K562 (cell line): ENCODE data around the gene SKP2. TPM values are rescaled to one million over a fixed set of nuclear protein-coding genes. Genes with fewer than 3 reads are reported as not detected.

Source experiments
- CBFA2T3 ChIP-seq: fragments of 450-650 bp; IDR thresholded peaks from 2 replicates; pipeline ENCODE4 v1.6.1; 2017
- FIP1L1 ChIP-seq: fragments of 200-400 bp; formaldehyde crosslinking; IDR thresholded peaks from 2 replicates; pipeline ENCODE4 v1.6.1; 2018; ENCODE audit warnings: mild to moderate bottlenecking, low read depth, low read length; ENCODE audit not compliant: poor library complexity, severe bottlenecking
- GATAD2B ChIP-seq: fragments of 450-650 bp; IDR thresholded peaks from 2 replicates; pipeline ENCODE4 v1.6.1; 2017; ENCODE audit warnings: mild to moderate bottlenecking, borderline replicate concordance
- KHSRP ChIP-seq: fragments of 450-650 bp; IDR thresholded peaks from 2 replicates; pipeline ENCODE4 v1.6.1; 2017
- KLF1 ChIP-seq: fragments of 450-650 bp; IDR thresholded peaks from 2 replicates; pipeline ENCODE4 v1.6.1; 2016; ENCODE audit warnings: missing genetic modification characterization, missing compliant biosample characterization
- LCOR ChIP-seq: sonication (generic); formaldehyde crosslinking; IDR thresholded peaks from 2 replicates; pipeline ENCODE4 v1.8.0; 2022; ENCODE audit warnings: mild to moderate bottlenecking, missing genetic modification reagents
- MAZ ChIP-seq, 2 experiments: fragments of 450-650 bp in 1 of 2; sonication (generic) in 1 of 2; formaldehyde crosslinking; IDR thresholded peaks in 1 of 2; conservative IDR thresholded peaks in 1 of 2; 2 replicates each; pipeline versions ENCODE4 v1.4.0 to v1.5.0; 2020; ENCODE audit warnings: mild to moderate bottlenecking in 1 of 2, missing genetic modification reagents in 1 of 2
- MTF1 ChIP-seq: fragments of 250-450 bp; sonication (Bioruptor Pico); IDR thresholded peaks from 2 replicates; pipeline ENCODE4 v1.9.0; 2021; ENCODE audit warnings: moderate library complexity, mild to moderate bottlenecking, inconsistent platforms, borderline replicate concordance
- NR1H2 ChIP-seq: sonication (generic); formaldehyde crosslinking; IDR thresholded peaks from 2 replicates; pipeline ENCODE4 v1.4.0; 2020; ENCODE audit warnings: mild to moderate bottlenecking, missing genetic modification reagents
- RFX5 ChIP-seq: IDR thresholded peaks from 2 replicates; pipeline ENCODE4 v1.6.1; 2011; ENCODE audit warnings: low read depth, mild to moderate bottlenecking, improper control_type of control experiment, low read length
- RHOXF2B ChIP-seq: fragments of 250-450 bp; sonication (Bioruptor Pico); conservative IDR thresholded peaks from 2 replicates; pipeline ENCODE4 v1.5.1; 2021
- SAP30 ChIP-seq: fragments of 200-600 bp; sonication (generic); IDR thresholded peaks from 2 replicates; pipeline ENCODE4 v1.6.1; 2012; ENCODE audit warnings: borderline replicate concordance, low read depth, mild to moderate bottlenecking, moderate library complexity, low read length, control low read depth, inconsistent platforms; ENCODE audit not compliant: insufficient read depth, poor library complexity, severe bottlenecking
- SMARCC2 ChIP-seq: fragments of 450-650 bp; IDR thresholded peaks from 2 replicates; pipeline ENCODE4 v1.6.1; 2017; ENCODE audit warnings: antibody characterized with exemption, moderate library complexity, mild to moderate bottlenecking, low read depth
- TGIF2 ChIP-seq: sonication (generic); formaldehyde crosslinking; IDR thresholded peaks from 2 replicates; pipeline ENCODE4 v1.8.1; 2022; ENCODE audit warnings: mild to moderate bottlenecking, missing genetic modification reagents, moderate library complexity
- ZNF197 ChIP-seq: fragments of 200-800 bp; sonication (Bioruptor generic); IDR thresholded peaks from 2 replicates; pipeline ENCODE4 v1.6.1; 2016; ENCODE audit warnings: low read depth, missing genetic modification characterization, missing compliant biosample characterization
- ZNF717 ChIP-seq: fragments of 250-450 bp; sonication (Bioruptor Pico); IDR thresholded peaks from 2 replicates; pipeline ENCODE4 v1.5.0; 2021
- polyA plus RNA-seq, 8 experiments: library from polyadenylated mRNA; depleted of rRNA in 4 of 8; stranded (reverse) in 5 of 8; unstranded in 3 of 8; fragments of >200 nt; fragmentation: Nextera tagmentation in 2 of 8; fragmentation: Illumina TruSeq in 1 of 8; extraction: Ambion mirVana in 2 of 8; extraction: Trizol in 1 of 8; gene quantifications; 2 replicates each; pipeline versions ENCODE4 v1.2.1 to v1.2.3, GENCODE V29; 2011 to 2014; ENCODE audit warnings: inconsistent platforms in 1 of 8, missing spikeins in 1 of 8
- total RNA-seq, 7 experiments: library from RNA; depleted of rRNA in 6 of 7; stranded (reverse); fragments of >200 nt in 6 of 7; fragmentation: Illumina TruSeq in 2 of 7; extraction: Trizol in 2 of 7; gene quantifications; 2 replicates each; pipeline versions ENCODE4 v1.2.1 to v1.2.3, GENCODE V29; 2011 to 2021; ENCODE audit warnings: low replicate concordance in 1 of 7
- TF ChIP-seq, protein P1 (sequence below): fragments of 250-450 bp; sonication (Bioruptor Pico); IDR thresholded peaks from 2 replicates; pipeline ENCODE4 v1.4.0; 2020
- TF ChIP-seq, protein P2 (sequence below), 3 experiments: fragments of 200-800 bp in 1 of 3; fragments of 250-450 bp in 1 of 3; fragments of 450-650 bp in 1 of 3; sonication (Bioruptor Pico) in 1 of 3; sonication (Bioruptor generic) in 1 of 3; formaldehyde crosslinking in 1 of 3; IDR thresholded peaks; 2 replicates each; pipeline versions ENCODE4 v1.6.1 to v1.8.0; 2016 to 2022; ENCODE audit warnings: mild to moderate bottlenecking in 2 of 3, missing genetic modification characterization in 2 of 3, missing compliant biosample characterization in 1 of 3, moderate library complexity in 1 of 3
- TF ChIP-seq, protein P3 (sequence below): fragments of 150-350 bp; conservative IDR thresholded peaks from 2 replicates; pipeline ENCODE4 v1.6.1; 2014; ENCODE audit warnings: low read length
- TF ChIP-seq, protein P4 (sequence below): fragments of 450-650 bp; IDR thresholded peaks from 2 replicates; pipeline ENCODE4 v1.7.0; 2016; ENCODE audit warnings: borderline replicate concordance

Gene SKP2
- total and polyA plus RNA-seq, 9 of the 15 experiments (the other 6 are each of a cell fraction or from before 2014, with no cell fraction given): 30.0 to 97.5 (median 80.8) TPM

DNA sequence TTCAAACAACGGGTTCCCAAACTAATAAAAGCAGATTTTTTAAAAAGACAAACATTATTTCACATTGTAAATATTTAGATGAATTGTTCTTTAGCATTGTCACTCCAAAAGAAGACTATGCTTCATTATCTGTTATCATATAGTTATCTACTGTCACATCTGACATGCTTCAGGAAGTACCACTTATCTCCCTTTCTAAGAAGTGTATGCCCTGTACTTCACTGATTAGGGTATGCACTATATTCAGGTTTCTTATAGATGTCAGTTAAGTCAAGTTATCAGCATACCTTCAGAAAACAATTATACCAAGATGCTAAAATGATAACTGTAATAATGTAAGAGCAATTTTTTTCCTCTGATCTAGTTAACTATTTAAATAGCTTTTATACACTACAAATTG, 40.7 kb upstream of the SKP2 start (continued):
- peak; percentile 77; the same call in 1 of the 2 replicates for TF ChIP-seq GATAD2B
- TF ChIP-seq KLF1 (tag): no peak
- TF ChIP-seq, protein P1, sequence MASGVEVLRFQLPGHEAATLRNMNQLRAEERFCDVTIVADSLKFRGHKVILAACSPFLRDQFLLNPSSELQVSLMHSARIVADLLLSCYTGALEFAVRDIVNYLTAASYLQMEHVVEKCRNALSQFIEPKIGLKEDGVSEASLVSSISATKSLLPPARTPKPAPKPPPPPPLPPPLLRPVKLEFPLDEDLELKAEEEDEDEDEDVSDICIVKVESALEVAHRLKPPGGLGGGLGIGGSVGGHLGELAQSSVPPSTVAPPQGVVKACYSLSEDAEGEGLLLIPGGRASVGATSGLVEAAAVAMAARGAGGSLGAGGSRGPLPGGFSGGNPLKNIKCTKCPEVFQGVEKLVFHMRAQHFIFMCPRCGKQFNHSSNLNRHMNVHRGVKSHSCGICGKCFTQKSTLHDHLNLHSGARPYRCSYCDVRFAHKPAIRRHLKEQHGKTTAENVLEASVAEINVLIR (CRISPR knock-in tag): no peak
- no peak for TF ChIP-seq NR1H2
- peak; percentile 47; the same call in 1 of the 2 replicates for TF ChIP-seq SMARCC2
- no peak for TF ChIP-seq MAZ (CRISPR knock-in tag; conservative IDR thresholded peaks at IDR 0.05 in 1 of 2, IDR thresholded peaks at IDR 0.05 in 1 of 2)
- no peak for TF ChIP-seq LCOR (CRISPR knock-in tag)
- no peak for TF ChIP-seq MTF1 (CRISPR knock-in tag)
- no peak for TF ChIP-seq SAP30
- TF ChIP-seq ZNF717 (CRISPR knock-in tag): no peak
- TF ChIP-seq KHSRP: no peak
- no peak for TF ChIP-seq RFX5
- TF ChIP-seq, protein P2, sequence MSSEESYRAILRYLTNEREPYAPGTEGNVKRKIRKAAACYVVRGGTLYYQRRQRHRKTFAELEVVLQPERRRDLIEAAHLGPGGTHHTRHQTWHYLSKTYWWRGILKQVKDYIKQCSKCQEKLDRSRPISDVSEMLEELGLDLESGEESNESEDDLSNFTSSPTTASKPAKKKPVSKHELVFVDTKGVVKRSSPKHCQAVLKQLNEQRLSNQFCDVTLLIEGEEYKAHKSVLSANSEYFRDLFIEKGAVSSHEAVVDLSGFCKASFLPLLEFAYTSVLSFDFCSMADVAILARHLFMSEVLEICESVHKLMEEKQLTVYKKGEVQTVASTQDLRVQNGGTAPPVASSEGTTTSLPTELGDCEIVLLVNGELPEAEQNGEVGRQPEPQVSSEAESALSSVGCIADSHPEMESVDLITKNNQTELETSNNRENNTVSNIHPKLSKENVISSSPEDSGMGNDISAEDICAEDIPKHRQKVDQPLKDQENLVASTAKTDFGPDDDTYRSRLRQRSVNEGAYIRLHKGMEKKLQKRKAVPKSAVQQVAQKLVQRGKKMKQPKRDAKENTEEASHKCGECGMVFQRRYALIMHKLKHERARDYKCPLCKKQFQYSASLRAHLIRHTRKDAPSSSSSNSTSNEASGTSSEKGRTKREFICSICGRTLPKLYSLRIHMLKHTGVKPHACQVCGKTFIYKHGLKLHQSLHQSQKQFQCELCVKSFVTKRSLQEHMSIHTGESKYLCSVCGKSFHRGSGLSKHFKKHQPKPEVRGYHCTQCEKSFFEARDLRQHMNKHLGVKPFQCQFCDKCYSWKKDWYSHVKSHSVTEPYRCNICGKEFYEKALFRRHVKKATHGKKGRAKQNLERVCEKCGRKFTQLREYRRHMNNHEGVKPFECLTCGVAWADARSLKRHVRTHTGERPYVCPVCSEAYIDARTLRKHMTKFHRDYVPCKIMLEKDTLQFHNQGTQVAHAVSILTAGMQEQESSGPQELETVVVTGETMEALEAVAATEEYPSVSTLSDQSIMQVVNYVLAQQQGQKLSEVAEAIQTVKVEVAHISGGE (CRISPR knock-in tag; IDR thresholded peaks at IDR 0.05): no peak
- TF ChIP-seq ZNF197: no peak
- TF ChIP-seq, protein P3, sequence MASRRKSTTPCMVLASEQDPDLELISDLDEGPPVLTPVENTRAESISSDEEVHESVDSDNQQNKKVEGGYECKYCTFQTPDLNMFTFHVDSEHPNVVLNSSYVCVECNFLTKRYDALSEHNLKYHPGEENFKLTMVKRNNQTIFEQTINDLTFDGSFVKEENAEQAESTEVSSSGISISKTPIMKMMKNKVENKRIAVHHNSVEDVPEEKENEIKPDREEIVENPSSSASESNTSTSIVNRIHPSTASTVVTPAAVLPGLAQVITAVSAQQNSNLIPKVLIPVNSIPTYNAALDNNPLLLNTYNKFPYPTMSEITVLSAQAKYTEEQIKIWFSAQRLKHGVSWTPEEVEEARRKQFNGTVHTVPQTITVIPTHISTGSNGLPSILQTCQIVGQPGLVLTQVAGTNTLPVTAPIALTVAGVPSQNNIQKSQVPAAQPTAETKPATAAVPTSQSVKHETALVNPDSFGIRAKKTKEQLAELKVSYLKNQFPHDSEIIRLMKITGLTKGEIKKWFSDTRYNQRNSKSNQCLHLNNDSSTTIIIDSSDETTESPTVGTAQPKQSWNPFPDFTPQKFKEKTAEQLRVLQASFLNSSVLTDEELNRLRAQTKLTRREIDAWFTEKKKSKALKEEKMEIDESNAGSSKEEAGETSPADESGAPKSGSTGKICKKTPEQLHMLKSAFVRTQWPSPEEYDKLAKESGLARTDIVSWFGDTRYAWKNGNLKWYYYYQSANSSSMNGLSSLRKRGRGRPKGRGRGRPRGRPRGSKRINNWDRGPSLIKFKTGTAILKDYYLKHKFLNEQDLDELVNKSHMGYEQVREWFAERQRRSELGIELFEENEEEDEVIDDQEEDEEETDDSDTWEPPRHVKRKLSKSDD: no peak
- TF ChIP-seq, protein P4, sequence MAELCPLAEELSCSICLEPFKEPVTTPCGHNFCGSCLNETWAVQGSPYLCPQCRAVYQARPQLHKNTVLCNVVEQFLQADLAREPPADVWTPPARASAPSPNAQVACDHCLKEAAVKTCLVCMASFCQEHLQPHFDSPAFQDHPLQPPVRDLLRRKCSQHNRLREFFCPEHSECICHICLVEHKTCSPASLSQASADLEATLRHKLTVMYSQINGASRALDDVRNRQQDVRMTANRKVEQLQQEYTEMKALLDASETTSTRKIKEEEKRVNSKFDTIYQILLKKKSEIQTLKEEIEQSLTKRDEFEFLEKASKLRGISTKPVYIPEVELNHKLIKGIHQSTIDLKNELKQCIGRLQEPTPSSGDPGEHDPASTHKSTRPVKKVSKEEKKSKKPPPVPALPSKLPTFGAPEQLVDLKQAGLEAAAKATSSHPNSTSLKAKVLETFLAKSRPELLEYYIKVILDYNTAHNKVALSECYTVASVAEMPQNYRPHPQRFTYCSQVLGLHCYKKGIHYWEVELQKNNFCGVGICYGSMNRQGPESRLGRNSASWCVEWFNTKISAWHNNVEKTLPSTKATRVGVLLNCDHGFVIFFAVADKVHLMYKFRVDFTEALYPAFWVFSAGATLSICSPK: no peak
- no peak for TF ChIP-seq FIP1L1
- peak; percentile 84 for TF ChIP-seq CBFA2T3
- TF ChIP-seq TGIF2 (CRISPR knock-in tag): no peak
- TF ChIP-seq RHOXF2B (CRISPR knock-in tag): no peak
